BE2C (cell line): ENCODE measurements around the gene RASSF8.

Experiments
- DNase-seq: peaks from one replicate; pipeline ENCODE4 v3.0.0-alpha.2; 2020
- H3K27me3 ChIP-seq: fragments of 250-450 bp; sonication (Bioruptor Pico); 2 replicates; pipeline ENCODE4 v1.5.1; 2020; ENCODE audit warnings: mild to moderate bottlenecking
- H3K36me3 ChIP-seq: fragments of 250-450 bp; sonication (Bioruptor Pico); 2 replicates; pipeline ENCODE4 v1.5.1; 2020; ENCODE audit warnings: mild to moderate bottlenecking
- H3K4me1 ChIP-seq: fragments of 250-450 bp; sonication (Bioruptor Pico); 2 replicates; pipeline ENCODE4 v1.5.1; 2020
- H3K4me3 ChIP-seq: 2 replicates; pipeline ENCODE4 v1.5.1; 2011; ENCODE audit warnings: low read depth, low read length
- H3K9me3 ChIP-seq: fragments of 250-450 bp; sonication (Bioruptor Pico); 2 replicates; pipeline ENCODE4 v1.5.1; 2020
- CTCF ChIP-seq: IDR thresholded peaks from 2 replicates; pipeline ENCODE4 v1.5.1; 2012; ENCODE audit warnings: mild to moderate bottlenecking, low read depth, low read length

RASSF8 gene

GRCh38 chr12:26097046-26097878 is 138.8 kb downstream of the RASSF8 start:
- Histone ChIP-seq H3K4me3 (no peak overlapping the region), H3K9me3 (no peaks in the 10 kb centered on the region), H3K36me3 (no peaks in the 10 kb centered on the region), H3K4me1 (no peaks in the 10 kb centered on the region), H3K27me3 (no peaks in the 10 kb centered on the region; the same call in 1 of the 2 replicates)
- TF ChIP-seq CTCF, result peak; percentile 97
- DNase-seq, result peak; percentile 64

GRCh38 chr12:26100666-26101349 is 142.3 kb downstream of the RASSF8 start:
- no peaks in the 10 kb centered on the region for H3K27me3 ChIP-seq
- H3K9me3 ChIP-seq, result no peaks in the 10 kb centered on the region
- no peak for DNase-seq
- H3K36me3 ChIP-seq, result no peaks in the 10 kb centered on the region
- H3K4me1 ChIP-seq, result no peaks in the 10 kb centered on the region
- no peak for TF ChIP-seq CTCF
- H3K4me3 ChIP-seq, result no peak overlapping the region

- H3K36me3 ChIP-seq, result no peaks in the 10 kb centered on the region
- no peaks in the 10 kb centered on the region for H3K27me3 ChIP-seq
- H3K4me1 ChIP-seq, result no peaks in the 10 kb centered on the region
- no peak overlapping the region for H3K4me3 ChIP-seq
- DNase-seq, result no peak
- no peaks in the 10 kb centered on the region for H3K9me3 ChIP-seq
- no peak for TF ChIP-seq CTCF
Measured at GRCh38 chr12:26101350-26101734, 142.9 kb downstream of the RASSF8 start.

- H3K9me3 ChIP-seq, result no peaks in the 10 kb centered on the region
- H3K4me3 ChIP-seq, result no peak overlapping the region
- no peaks in the 10 kb centered on the region for H3K4me1 ChIP-seq
- no peak for TF ChIP-seq CTCF
- H3K36me3 ChIP-seq, result no peaks in the 10 kb centered on the region
- no peak for DNase-seq
- H3K27me3 ChIP-seq, result no peaks in the 10 kb centered on the region
Measured at GRCh38 chr12:26101763-26102162, 143.3 kb downstream of the RASSF8 start.

DNA sequence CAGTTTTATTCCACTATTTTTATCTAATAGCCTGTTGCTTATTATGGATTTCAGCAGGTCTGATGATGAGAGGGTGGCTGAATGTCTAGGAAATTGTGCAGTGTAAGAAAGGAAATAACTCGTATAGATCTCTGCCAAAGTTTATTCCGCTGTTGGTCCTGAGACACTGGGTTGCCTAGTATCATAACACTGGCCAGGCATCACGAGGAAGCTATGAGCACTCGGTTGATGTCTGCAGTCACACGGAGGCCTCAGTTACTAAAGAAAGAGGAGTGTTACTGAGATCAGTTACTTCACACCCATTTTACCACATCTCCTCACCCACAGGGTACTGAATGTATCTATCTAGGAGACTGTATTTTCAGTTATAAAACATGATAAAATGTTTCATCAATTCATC is 144.5 kb downstream of the RASSF8 start:
- Histone ChIP-seq H3K4me1 (no peaks in the 10 kb centered on the region), H3K27me3 (no peaks in the 10 kb centered on the region), H3K4me3 (no peak overlapping the region), H3K36me3 (no peaks in the 10 kb centered on the region), H3K9me3 (no peaks in the 10 kb centered on the region)
- no peak for DNase-seq
- TF ChIP-seq CTCF, result no peak

DNA sequence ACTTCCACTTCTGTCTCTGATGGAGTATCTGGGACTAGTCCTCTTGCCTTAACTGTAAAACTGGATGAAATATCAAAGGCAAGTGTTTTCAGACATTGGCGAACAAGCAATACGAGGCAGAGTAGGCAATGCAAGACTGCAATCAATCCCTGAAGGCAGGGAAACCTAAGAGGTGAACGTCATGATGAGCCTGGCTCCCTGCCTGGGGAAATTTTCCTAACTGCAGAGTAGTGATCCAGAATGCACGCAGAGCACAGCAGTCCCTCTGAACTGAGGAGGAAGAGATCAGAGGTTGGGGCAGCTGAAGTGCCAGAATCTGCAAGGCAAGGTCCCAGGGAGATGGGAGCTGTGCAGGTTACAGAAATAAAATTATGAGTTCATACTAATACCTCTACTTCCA is 147.9 kb downstream of the RASSF8 start:
- no peak overlapping the region for H3K4me3 ChIP-seq
- no peaks in the 10 kb centered on the region for H3K4me1 ChIP-seq
- no peaks in the 10 kb centered on the region for H3K9me3 ChIP-seq
- no peak for TF ChIP-seq CTCF
- no peaks in the 10 kb centered on the region for H3K36me3 ChIP-seq
- H3K27me3 ChIP-seq, result no peaks in the 10 kb centered on the region
- DNase-seq, result no peak
